Endometrial microvascular endothelial cells (primary cell): Measurements from ENCODE around the gene MUSTN1. TPM values are rescaled to one million over a fixed set of nuclear protein-coding genes. Genes with fewer than 3 reads are reported as not detected.

Experiments used
- in situ Hi-C: cut with HindIII; loops from 2 replicates; pipeline ENCODE4 v1.10.0; 2017; ENCODE audit warnings: low sequenced_read_pairs, low pct_unique_long_range_greater_than_20kb; ENCODE audit errors: inconsistent ontology term
- total RNA-seq: library from RNA; depleted of rRNA; stranded (reverse); fragments of >200 nt; gene quantifications from one replicate; pipeline ENCODE4 v1.2.3, GENCODE V29; 2015; ENCODE audit errors: inconsistent ontology term

The MUSTN1 gene
- total RNA-seq, 1 donor from 2014 or later: 0.46 TPM

DNA sequence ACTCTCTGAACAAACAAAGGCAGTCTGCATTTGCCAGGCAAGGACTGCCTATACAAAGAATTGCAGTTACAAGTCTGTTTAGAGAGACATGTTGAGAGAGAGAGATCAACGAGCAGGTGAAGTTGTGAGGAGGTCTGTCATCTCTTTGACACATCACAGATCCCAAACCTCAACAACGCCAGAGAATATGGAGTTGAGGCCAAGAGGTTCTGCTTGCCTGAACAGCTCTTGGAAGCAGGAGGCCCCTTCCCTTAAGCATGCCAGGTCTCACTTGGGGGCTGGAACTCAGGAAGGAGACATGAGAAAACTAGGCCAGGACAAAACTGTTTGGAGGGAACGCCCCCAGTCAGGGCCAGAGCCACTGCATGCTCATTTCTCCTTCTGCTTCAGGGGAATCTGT is 22.3 kb upstream of the MUSTN1 start:
- in situ Hi-C loops: no loop called here

DNA sequence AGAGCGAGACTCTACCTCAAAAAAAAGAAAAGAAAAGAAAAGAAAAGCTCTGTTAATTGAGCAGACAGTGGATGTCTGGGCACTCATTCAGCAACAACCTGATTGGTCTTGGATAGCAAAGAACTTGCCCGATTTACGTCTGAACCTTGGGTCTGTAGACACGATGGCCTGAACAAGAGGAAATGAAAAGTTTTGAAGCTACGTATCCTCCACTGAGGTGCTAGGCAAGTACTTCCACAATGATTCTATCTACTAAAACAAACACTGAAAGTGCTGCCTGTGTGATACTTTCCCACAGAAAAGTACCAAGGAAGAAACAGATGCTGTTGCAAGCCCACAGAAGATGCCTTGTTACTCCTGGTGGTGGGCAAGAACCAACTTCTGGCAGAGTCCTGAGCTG is 21.8 kb upstream of the MUSTN1 start:
- in situ Hi-C loops: no loop called here

DNA sequence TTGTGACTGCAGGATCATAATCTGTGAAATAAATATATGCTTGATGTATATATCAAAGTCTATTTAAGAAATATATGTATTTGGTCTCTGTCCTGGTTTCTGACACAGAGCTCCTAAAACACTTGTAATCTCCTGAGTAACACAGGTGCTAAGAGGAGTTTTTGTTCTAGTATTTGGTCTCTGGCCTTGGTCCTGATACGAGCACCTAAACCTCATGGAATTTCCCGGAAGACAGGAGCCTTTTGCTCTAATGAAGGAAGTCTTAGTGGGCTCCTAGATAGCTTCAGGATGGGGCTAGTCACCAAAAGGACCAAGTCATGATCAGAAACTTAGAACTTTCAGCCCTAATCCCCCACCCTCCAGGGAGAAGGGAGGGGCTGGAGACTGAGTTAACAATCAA is 19.2 kb upstream of the MUSTN1 start:
- in situ Hi-C loops: no loop called here

DNA sequence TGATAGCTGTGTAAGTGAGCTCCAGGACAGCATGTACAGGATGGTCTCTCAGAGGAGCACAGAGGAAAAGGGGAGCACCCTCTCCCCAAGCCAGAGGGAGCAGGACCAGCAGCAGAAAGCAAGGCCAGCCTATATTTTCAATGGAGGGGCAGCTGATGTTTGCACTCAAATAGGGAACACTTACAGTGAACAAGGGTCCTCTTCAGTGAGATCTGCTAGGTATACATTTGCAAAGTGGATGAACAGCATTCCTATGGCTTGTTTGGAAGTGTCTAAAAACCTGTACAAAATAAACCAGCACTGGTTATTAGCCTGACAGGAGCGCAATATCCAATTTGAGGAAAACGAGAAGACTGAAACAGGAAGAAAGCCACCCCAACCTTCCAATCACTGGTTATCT is 17.6 kb upstream of the MUSTN1 start:
- in situ Hi-C loops: no loop called here

DNA sequence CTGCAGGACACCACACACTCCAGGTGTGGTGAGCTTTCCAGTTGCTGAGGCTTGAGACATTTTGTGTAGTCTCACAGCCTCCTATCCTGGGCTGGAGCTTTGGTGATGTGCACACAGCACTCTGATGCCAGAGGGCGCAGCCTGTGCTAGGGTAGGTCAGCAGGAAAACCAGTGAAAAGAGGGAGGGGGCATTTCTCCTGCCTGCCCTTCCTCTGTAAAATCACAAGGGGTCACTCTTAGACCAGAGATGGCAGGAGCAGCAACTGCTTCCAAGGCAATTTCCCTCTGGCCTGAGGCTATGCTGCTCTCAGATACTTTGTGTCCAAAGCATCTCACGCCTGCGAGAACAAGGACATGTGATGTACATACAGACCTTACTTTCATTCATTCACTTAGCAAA is 16.5 kb upstream of the MUSTN1 start:
- in situ Hi-C loops: no loop called here

DNA sequence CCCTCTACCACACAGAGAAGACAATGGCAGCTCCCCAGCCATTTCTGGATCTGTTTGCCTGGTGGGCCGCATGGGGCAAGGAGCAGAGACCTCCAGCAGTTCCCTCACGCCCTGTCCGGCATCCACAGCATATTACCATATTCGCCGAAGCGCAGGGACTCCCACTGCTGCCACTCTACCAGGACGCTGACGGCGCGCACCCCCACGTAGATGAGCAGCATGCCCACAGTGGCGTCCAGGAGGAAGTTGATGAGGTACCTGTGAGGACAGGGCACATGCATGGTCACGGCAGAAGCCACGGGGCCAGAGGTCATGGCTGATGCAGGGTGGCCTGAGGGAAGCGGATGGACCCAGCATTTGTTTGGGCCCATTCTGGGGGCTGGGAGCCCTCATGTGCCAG is 14.8 kb upstream of the MUSTN1 start:
- in situ Hi-C loops: no loop called here

DNA sequence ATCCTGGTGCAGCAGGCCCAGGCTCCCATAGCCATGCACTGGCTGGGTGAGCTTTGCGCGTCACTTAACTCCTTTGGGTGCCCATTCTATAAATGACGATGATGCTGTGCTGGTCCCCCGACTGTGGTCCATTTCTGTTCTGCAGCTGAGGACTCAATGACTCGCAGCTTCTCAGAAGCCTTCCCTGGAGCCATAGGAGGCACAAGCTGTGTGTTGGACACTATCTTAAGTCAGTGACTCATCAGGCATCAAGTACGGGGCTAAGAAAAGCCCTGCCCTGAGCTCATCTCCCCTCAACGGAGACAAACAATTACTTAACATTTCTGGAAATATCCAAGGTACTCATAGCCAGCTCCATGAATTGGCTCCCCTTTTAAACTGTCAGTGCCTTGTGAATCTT is 13.8 kb upstream of the MUSTN1 start:
- in situ Hi-C loops: no loop called here

DNA sequence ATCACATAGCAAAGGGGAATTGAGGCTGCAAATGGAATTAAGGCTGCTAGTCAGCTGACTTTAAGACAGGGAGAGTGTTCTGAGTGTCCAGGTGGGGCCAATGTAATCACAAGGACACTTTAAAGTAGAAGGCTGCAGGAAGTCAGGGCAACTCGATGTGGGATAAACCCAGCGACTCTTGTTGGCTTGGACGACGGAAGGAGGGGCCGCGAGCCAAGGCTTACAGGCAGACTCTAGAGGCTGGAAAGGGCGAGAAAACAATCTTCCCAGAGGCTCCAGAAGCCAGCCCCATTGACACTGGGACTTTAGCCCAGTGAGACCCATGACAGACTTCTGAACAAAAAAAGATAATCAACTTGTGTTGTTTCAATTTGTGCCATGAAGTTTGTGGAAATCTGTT is 12.9 kb upstream of the MUSTN1 start:
- in situ Hi-C loops: no loop called here

DNA sequence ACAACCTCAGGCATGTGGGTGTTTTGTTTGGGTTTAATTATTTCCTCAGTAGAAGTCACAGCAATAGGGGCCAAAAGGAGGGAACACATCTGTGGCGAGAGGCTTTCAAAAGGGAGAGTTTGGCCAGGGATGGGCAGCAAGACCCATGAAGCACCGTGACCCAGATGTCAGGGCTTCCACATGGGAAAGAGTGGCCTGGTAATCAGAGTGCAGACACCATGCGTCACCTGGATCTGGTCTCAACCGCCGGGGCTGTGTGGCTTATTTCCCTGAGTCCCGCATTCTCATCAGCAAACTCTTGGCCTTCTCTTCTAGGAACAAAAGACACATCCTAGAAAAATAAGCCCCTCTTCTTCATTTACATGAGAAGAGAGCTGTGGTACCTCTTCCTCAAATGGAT is 12.4 kb upstream of the MUSTN1 start:
- in situ Hi-C loops: no loop called here

DNA sequence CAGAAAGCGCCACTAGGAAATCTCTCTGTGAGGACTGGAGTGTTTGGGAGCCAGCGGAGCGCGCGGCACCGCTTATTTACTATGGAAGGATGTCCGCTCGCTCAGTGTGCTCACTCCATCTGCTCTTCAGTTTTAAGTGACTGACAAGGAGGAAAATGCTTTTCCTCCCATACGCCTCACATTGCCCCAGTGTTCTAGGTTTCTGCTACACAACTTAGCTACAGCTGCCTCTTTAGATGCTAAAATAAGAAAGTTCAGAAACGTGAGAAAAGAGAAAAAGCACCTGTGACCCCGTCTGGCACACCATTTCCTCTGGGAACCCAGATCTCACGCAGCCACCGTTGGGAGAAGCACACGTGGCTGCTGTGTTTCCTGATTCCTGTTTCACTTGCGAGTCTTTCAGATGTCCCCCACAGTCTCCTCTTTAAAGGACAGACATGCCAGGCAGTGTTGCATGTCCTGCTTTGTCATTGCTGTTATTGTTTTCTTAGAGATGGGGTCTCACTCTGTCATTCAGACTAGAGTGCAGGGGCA is 11.7 kb upstream of the MUSTN1 start:
- in situ Hi-C loops: no loop called here

DNA sequence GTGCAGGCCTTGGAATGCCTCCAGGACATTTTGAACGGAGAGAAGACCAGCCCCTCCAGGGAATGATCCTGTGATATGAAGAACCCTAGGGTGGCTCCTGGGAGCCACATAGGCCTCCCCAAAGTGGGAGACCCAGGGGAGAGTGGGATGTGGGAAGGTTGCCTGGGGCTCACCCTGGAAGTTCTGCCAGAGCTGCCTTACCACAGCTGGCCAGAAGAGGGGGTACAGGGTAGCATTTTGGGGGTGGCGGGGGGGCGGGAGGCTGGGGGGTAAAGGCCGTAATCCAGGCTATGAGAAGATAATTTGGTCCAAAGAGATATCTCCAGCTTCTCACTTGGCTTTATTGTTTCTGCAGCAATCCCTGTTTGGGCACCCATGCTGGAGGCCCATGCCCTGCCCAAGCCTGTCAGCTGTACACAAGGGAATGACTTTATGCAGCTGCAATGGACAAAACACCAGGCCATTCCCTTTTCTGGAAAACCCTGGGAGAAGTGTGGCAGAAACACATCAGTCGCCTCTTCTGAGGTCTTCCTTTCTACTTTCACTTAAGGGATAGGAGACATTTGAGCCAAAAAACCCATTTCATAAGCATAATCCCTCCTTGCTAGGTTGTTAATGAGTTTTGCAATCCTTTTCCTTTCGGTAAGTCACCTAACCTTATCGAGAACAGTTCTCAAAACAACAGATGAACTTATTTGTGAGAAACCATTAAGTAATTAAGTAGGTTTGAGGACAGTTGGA is 11.0 kb upstream of the MUSTN1 start:
- in situ Hi-C loops: no loop called here

DNA sequence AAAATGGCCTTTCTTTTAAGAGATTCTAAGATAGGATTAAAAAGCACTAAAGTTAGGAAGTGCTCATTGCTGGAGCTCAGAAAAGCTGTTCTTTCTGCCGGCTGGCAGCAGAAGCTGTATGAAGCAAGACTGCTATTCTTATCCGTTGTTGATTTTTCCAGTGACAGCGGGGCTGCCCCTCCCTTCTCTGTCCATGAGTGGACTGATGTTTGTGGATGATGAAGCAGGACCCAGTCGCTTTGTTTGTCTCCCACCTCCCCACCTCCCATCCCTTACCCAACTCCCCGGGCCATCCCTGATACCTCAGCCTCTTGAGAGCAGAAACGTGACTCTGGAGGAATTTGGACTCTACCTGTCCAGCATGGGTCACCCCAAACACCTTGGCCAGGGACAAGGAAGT is 10.3 kb upstream of the MUSTN1 start:
- in situ Hi-C loops: no loop called here

DNA sequence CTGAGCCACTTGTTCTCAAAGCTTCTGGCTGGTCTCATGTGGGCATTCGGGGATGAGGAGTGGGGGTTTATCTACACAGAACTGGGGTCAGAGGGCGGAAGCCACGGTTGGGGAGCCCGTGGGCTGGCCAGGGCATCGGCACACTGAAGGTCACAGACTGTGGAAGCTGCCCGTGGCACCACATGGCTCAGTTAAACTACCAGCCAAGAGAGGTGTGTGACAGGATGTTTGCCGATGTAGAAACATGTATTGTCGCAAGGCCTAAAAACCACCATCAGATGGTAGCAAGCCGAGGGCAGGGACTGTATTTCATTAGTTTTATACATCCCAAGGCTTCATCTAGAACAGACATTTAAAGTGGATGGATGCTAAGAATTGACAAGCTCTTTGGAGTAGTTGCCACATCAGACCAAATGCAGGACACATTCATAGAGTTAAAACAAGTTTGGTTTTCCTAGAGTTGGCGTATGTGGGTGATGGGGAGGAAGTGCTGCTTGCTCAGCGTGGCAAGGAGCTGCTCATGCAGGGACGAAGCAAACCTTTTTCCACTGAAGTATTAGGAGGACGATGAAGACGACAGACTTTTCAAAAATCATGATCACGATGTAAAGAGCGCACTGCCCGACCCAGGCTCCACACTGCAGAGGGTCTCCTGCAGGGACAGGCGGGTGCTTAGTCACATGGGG is 9.6 kb upstream of the MUSTN1 start:
- in situ Hi-C loops: no loop called here

DNA sequence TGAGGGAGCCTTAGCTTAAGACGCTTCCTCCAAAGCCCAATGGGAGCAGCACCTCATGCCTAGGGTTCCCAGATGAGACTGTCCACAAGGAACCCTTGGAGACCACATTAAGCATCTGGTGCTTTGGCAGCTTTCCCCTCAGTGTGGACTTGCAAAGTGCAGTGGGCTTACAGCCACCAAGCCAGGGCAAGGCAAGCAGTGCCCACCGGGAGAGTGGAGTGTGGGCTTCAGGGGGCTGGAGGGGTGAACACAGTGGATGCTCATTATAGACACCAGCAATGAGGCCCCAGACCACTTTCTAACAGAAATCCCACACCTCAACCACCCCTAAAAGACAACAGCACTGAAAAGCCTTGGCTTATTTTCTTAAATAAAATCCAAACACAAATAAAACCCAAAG is 9.1 kb upstream of the MUSTN1 start:
- in situ Hi-C loops: no loop called here

DNA sequence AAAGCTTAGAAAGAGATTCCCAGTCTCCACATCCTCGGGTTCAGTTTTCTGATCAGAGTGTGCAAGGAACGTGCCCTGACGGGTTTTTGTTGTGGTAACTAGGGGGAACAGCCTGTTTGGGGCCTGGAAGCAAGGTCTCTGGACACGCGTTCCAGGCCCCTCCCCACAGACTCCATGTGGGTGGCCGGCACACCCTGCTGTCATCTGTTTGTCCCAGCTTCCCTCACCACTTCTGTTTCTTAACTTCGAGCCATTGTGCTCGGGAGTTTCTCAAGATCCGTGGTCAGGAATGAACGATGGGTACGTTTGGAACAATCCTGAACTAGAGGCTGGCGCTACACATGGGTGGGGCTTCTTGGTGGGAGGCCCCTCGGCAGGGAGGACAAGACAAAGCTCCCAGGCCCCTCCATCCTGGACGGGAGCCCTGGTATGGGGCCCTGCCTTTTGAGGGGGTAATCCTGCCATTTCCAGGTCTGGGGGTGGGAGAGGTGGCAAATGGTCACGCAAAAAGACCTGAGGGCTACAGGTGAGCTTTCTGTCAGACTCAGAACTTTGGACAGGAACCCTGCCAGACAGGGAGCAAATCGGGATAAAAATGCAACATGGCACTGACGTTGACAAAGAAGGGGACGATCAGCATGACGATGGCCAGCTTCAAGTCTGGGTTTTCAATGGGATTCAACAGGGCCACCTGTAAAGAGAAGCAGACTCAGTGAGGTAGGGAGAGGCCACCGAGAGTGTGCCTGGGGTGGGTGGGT is 8.5 kb upstream of the MUSTN1 start:
- in situ Hi-C loops: no loop called here

DNA sequence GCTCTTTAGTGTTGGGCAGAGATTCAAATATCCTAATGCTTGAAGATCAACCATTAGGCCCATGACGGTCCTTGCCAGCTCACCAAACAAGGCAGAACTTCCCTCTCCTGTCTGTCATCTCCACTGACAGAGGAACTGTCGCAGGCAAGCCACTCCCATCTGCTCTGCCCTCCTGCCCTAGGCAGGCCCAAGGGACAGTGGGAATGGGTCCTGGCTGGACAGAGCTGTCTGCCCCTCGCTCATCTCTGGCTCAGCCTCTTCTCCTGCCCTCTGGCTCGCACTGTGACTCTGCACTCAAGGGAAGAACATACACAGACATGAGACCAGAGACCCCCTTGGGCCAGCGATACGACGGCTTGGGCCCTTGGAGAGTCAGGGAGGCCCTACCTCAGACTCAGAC is 7.6 kb upstream of the MUSTN1 start:
- in situ Hi-C loops: no loop called here

DNA sequence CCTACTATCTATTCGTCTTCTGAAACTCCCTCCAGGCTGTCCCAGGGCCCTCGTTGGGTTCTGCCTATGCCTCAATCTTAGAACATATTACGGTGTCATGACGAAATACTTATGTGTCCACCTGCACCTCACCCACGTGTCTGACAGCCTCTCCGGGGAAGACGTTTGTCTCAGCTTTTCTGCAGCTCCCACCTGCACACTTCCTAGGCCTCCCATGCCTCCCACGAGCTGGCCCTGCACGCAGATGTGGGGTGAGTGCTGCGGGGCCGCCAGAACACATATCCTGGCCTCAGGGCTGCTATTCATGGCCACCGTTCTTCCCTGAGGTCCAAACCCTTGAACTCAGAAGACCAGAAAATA is 7.1 kb upstream of the MUSTN1 start:
- in situ Hi-C loops: no loop called here

DNA sequence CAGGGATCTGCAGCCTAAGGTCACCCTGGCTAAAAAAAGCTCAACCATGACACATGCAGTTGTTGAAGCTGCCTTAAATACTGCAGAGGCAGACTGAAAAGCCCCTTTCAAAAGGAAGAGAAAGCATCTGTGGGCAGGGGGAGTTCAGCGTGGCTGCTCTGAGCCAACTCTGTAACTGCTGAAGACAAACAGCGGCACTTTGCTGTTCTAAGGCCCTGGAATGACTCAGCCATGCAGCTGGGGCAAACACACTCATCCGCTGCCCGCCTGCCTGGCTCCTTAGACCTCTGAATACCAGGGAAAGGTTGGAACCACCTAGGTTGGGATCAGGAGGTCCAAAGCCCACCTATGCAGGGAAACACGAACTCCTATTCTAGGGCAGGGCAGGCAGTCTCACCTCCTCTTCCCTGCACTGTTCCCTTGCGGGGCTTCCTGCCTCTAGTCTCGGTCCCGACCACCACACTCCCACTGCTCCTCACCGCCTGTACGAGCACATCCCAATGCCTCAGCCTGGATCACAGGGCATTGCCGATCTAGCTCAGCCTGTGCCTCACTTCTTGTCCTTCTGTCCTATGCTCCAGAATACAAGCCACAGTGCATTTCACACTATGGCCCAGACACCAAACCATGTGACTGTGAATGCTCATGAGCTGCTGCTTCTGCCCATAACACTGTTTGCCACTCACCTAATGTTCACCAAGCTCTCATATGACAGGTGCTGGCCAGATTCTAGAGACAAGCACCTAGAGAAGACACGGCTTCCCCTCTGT is 6.6 kb upstream of the MUSTN1 start:
- in situ Hi-C loops: no loop called here

DNA sequence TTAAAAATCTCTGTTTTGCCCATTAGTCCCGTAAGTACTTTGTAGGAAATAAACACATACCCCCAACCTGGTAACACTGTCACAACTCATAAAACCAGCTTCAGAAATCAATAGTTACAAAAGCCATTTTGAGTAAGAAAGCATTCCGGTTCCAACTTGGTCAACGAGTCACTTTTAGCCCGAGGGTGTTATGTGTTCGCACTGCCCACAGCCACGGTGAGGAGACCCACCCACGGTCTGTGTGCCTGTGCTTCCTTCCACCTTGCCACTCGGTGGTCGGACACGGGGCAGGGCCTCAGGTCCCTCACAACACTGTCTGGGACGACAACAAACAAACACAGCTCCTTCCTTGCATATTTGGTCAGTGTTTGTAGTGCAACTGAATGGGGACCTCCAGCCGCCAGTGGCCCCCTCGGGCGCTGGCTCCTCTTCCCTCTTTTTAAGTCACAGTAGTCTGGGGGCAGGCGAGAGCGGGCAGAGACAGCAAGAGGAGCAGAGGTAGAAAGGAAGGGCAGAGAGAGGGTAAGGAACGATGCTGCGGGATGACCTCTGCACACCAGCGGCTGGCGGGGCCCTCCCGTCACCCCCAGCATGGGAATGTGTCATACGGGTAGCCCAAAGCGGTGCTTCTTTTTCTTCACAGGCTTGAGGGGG is 5.2 kb upstream of the MUSTN1 start:
- in situ Hi-C loops: no loop called here
